Amygdala (tissue), 56 donors: Measurements from ENCODE around the gene TIMM44.
"Not testable (repeated sequence)": the region's sequence is repeated elsewhere in the genome, so short reads cannot be mapped to it uniquely, and the experiment has no call there.

ENCODE experiments used
- DNase-seq, 56 donors: peaks; one replicate each; lab custom pipeline; 2025; lab: John Stamatoyannopoulos, UW

The TIMM44 gene

GRCh38 chr19:7927605-7928333 is 15.7 kb downstream of the TIMM44 start:
- peak in 1 of 56 donors; percentile 12 for DNase-seq

- DNase-seq, result no peak
Observed at GRCh38 chr19:7926727-7927604, 16.5 kb downstream of the TIMM44 start.

DNA sequence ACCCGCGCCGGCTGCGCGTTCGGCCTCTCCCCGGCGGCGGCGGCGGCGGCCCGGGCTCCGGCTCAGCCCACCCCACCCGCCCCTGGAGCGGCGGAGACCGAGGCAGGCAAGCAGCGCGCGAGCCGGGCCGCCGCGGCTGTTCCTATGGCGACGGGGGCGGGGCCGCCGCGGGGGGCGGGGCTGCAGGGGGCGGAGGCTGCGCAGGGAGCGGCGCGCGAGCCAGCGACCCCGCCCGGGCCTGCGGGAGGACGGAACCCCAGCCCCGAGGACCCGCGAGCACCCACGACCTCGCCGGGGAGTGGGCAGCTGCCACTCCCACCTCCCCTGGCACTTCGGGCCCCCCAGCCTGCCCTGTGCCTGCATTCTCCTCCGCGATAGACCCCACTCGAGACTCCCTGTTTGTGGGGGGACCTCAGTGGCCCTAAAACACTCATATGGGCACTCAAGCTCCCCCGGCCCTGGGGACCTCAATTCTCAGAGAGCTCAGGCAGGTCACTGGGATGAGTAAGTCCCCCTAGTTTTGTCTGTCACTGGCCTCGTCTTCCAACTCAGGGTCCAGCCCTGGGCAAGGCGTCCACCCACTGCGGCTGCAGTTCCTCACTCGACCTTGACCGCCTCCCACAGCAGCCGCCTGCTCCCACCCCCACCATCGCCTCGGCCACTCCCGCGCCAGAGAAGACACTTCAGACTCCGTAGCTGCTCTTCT is 17.3 kb downstream of the TIMM44 start, which contains the start of gene CTXN1:
CTXN1 (minus strand) TSS at position 115 of the 706 bp plus-strand sequence. CDS start 597 bp downstream, outside the sequence.
- peak in 33 of 56 donors; percentile 6 to 73 (median 44) for DNase-seq

- DNase-seq, result peak in 25 of 56 donors; percentile 7 to 68 (median 30)
Observed at GRCh38 chr19:7925171-7925851, 18.2 kb downstream of the TIMM44 start.

DNA sequence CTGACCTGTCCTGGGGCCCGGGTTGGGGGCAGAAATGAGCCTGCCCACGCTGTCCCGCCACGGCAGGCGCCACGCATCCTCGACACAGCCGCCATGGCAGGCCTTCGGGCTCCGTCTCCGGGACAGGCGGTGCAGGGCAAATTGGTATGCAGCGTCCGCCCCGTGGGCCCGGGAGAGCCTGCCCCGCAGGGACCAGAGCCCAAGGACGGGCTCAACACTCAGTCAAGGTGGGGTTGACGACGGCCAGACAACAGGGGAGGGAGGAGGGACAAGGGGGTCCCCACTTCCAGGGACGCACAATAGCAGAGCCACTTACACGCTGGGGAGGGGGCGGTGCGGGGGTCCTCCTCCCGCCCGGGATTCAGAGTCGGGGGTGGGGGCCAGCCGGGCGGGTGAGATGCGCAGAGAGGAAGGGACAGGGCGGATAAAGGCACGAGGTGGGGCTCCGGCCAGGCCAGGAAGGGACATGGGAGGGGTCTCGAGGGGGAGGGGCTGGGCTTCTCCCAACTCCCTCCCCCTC is 18.8 kb downstream of the TIMM44 start:
- no peak for DNase-seq

- peak in 3 of 56 donors; percentile 34 to 53 (median 53) for DNase-seq
Observed at GRCh38 chr19:7924241-7924640, 19.2 kb downstream of the TIMM44 start.

GRCh38 chr19:7923295-7924191 is 19.9 kb downstream of the TIMM44 start:
- peak in 20 of 56 donors; percentile 5 to 67 (median 42) for DNase-seq

GRCh38 chr19:7922836-7923195 is 20.6 kb downstream of the TIMM44 start:
- no peak for DNase-seq

DNA sequence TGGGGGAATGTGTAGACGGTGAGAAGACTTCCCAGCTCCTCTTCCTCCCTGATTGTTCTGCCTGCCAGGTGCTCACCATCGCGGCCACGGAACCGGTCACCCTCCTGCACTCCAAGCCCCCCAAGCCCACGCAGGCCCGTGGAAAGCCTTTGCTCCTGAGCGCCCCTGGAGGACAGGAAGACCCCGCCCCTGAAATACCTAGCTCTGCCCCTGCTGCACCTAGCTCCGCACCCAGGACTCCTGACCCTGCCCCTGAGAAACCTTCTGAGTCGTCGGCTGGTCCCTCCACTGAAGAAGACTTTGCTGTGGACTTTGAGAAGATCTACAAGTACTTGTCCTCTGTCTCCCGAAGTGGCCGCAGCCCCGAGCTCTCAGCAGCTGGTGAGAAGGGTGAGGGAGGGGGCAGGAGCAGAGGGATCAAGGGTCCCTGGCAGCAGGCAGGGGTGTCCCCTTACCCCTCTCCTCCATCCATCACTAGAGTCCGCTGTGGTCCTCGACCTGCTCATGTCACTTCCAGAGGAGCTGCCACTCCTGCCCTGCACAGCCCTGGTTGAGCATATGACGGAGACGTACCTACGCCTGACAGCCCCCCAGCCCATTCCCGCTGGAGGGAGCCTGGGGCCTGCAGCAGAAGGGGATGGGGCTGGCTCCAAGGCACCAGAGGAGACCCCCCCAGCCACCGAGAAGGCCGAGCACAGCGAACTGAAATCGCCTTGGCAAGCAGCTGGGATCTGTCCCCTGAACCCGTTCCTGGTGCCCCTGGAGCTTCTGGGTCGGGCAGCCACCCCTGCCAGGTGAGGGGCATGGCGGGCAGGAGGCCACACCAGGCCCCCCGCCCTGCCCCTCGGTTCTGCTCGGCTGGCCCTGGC is 21.3 kb downstream of the TIMM44 start:
- DNase-seq, result no peak

GRCh38 chr19:7921302-7921966 is 22.0 kb downstream of the TIMM44 start:
- DNase-seq, result peak in 1 of 56 donors; percentile 60

- peak; percentile 86 to 100 (median 97) for DNase-seq
Observed at GRCh38 chr19:7920519-7921301, 22.8 kb downstream of the TIMM44 start.

DNA sequence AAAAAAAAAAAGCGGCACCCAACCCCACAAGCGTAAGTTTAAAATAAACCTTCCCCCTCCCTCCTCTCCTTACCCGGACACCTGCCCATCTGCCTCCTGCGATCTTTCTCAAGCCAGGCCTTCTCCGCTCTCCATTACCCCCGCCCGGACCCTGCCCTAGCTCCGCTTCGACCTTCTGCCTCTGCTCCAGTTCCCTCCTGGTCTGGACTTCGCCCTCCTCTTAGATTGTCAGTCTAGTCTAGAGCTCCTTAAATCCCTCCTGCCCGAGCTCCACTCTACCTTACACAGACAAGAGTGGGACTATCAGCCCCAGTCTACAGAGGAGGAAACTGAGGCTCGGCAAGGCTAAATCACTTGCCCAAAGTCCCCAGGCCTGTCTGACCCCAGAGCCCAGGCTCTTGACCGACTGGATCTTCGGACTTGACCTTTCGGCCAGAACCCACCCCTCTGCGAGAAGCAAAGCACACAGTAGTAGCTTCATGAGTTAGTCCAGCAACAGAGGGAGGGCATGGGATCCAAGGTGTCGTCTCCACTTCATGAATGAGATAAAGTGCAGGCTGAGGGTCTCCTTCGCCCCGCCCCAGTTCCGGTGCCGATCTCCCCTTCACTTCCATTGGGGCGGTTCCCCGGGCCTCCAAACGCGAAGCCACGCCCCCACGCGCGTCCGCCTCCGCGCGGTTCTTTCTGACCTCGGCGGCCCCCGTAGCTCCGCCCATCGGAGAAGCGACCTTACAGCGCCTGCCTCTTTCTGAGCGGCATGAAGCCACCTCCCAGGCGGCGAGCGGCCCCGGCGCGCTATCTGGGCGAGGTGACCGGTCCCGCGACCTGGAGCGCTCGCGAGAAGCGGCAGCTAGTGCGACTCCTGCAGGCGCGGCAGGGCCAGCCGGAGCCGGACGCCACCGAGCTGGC is 23.6 kb downstream of the TIMM44 start, which contains the start of gene SNAPC2:
SNAPC2 (plus strand) TSS at position 729 of the 909 bp plus-strand sequence; CDS start at position 758, 29 bp downstream.
- peak; percentile 62 to 98 (median 90) for DNase-seq

DNA sequence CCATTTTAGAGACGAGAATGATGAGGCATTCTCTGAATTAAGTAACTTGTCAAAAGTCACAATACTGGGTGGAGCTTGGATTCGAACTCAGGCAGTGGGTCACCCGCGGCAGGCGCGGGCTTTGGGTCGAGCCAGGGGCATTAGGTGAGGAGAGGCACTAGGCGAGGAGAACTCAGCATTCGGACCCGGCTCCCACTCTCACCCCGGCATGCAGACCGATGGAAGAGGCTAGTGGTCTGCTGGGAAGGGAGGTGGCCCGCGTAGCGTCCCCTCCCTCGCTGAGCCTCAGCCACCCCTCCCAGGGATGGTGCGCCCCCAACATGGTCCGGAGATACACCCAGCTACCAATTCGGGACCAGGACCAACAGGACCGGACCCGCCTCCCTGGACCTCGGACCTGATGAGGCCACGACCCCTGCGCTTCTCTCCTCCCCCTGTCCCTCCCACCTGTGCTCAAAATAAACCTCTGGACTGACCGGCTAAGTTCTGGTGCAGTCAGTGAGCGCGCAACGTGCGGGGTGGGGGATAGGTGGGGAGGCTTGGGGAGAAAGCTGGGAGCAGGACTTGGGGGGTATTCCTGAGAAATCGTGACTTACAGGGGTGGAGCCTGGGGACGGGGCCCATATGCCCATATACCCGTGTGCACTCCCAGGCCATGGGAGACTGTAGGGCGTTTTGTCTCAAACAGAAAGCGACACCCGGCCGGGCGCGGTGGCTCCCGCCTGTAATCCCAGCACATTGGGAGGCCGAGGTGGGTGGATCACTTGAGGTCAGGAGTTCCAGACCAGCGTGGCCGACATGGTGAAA is 24.6 kb downstream of the TIMM44 start:
- DNase-seq, result peak in 1 of 56 donors; percentile 21

- not testable (repeated sequence) for DNase-seq
Observed at GRCh38 chr19:7918062-7918614, 25.3 kb downstream of the TIMM44 start.
